ENCODE results near the gene CDKN1B.

GRCh38 chr12:12671850-12672660 lies 45.1 kb upstream of the CDKN1B start:
- TF ChIP-seq CTCF (IDR thresholded peaks at IDR 0.05) (no peak), POLR2A (IDR thresholded peaks at IDR 0.05) (no peak)

All from heart left ventricle (tissue), 13 donors.